HG02623 (cell line): ENCODE measurements around the gene MAP3K20.

Experiments
- ATAC-seq: cut with Tn5 transposase; IDR thresholded peaks from one replicate; pipeline ENCODE4 v1.9.1; 2021; ENCODE audit warnings: moderate library complexity; ENCODE audit not compliant: unreplicated experiment

MAP3K20 gene

GRCh38 chr2:173049831-173050230 lies 25.8 kb upstream of the MAP3K20 start:
- no peak for ATAC-seq

- no peak for ATAC-seq
These were observed 25.0 kb upstream of the MAP3K20 start for GRCh38 chr2:173050684-173051083.

GRCh38 chr2:173051463-173052215 lies 24.0 kb upstream of the MAP3K20 start:
- no peak for ATAC-seq

- no peak for ATAC-seq
These were observed 22.5 kb upstream of the MAP3K20 start for GRCh38 chr2:173053043-173053699.

- no peak for ATAC-seq
These were observed 21.2 kb upstream of the MAP3K20 start for GRCh38 chr2:173054466-173054865.

- no peak for ATAC-seq
These were observed 18.8 kb upstream of the MAP3K20 start for GRCh38 chr2:173056705-173057364.

- ATAC-seq = no peak
These were observed 17.5 kb upstream of the MAP3K20 start for GRCh38 chr2:173058097-173058496.

- ATAC-seq = no peak
These were observed 17.0 kb upstream of the MAP3K20 start for GRCh38 chr2:173058673-173059072.

- ATAC-seq = no peak
These were observed 16.4 kb upstream of the MAP3K20 start for GRCh38 chr2:173059292-173059691.

- no peak for ATAC-seq
These were observed 15.6 kb upstream of the MAP3K20 start for GRCh38 chr2:173059971-173060461.

- no peak for ATAC-seq
These were observed 12.8 kb upstream of the MAP3K20 start for GRCh38 chr2:173062801-173063200.

- no peak for ATAC-seq
These were observed 11.4 kb upstream of the MAP3K20 start for GRCh38 chr2:173064151-173064805.

GRCh38 chr2:173066887-173067676 lies 8.6 kb upstream of the MAP3K20 start:
- no peak for ATAC-seq

- no peak for ATAC-seq
These were observed 428 bp upstream of the MAP3K20 start for GRCh38 chr2:173075056-173075780.

GRCh38 chr2:173076581-173077345 lies 1.1 kb downstream of the MAP3K20 start:
- peak; percentile 24 for ATAC-seq

GRCh38 chr2:173077506-173078177 lies 2.0 kb downstream of the MAP3K20 start:
- no peak for ATAC-seq

- ATAC-seq = no peak
These were observed 3.5 kb downstream of the MAP3K20 start for GRCh38 chr2:173079141-173079540.
